H9 (cell line): ENCODE data around the gene ZNF319. TPM values are rescaled to one million over a fixed set of nuclear protein-coding genes. Genes with fewer than 3 reads are reported as not detected.
A peak's percentile ranks its signal among the peaks of the same experiment; 100 is the strongest.

Experiments used
- DNase-seq: peaks from one replicate; pipeline ENCODE4 v3.0.0-alpha.2; 2017
- H2AFZ ChIP-seq: one replicate; pipeline ENCODE4 v1.6.1; 2013; ENCODE audit warnings: mild to moderate bottlenecking, low read length, control low read depth, moderate library complexity
- H2AK5ac ChIP-seq: 2 replicates; pipeline ENCODE4 v1.6.1; 2013; ENCODE audit warnings: low read length, control low read depth, mixed read lengths; ENCODE audit not compliant: insufficient read length
- H2BK120ac ChIP-seq: one replicate; pipeline ENCODE4 v1.6.1; 2013; ENCODE audit warnings: low read depth, mild to moderate bottlenecking, low read length, control low read depth, inconsistent platforms; ENCODE audit not compliant: poor library complexity, severe bottlenecking
- H2BK12ac ChIP-seq: 2 replicates; pipeline ENCODE4 v1.6.1; 2013; ENCODE audit warnings: low read length, control low read depth, mixed read lengths, low read depth; ENCODE audit not compliant: insufficient read length
- H2BK15ac ChIP-seq: 2 replicates; pipeline ENCODE4 v1.6.1; 2013; ENCODE audit warnings: low read depth, low read length, control low read depth
- H2BK20ac ChIP-seq: one replicate; pipeline ENCODE4 v1.6.1; 2013; ENCODE audit warnings: low read depth, mild to moderate bottlenecking, low read length, control low read depth, inconsistent platforms; ENCODE audit not compliant: poor library complexity, severe bottlenecking
- H2BK5ac ChIP-seq: 2 replicates; pipeline ENCODE4 v1.6.1; 2013; ENCODE audit warnings: low read length, control low read depth, mixed read lengths; ENCODE audit not compliant: insufficient read length
- H3K14ac ChIP-seq: 2 replicates; pipeline ENCODE4 v1.6.1; 2013; ENCODE audit warnings: low read length, control low read depth; ENCODE audit not compliant: insufficient read depth
- H3K18ac ChIP-seq: 2 replicates; pipeline ENCODE4 v1.6.1; 2013; ENCODE audit warnings: low read depth, mild to moderate bottlenecking, mixed read lengths, low read length, control low read depth; ENCODE audit not compliant: insufficient read length
- H3K23ac ChIP-seq: 2 replicates; pipeline ENCODE4 v1.6.1; 2013; ENCODE audit warnings: low read length, control low read depth, mixed read lengths, low read depth; ENCODE audit not compliant: insufficient read length
- H3K23me2 ChIP-seq: 2 replicates; pipeline ENCODE4 v1.6.1; 2013; ENCODE audit warnings: low read depth, mild to moderate bottlenecking, mixed read lengths, low read length, control low read depth; ENCODE audit not compliant: insufficient read length, poor library complexity, severe bottlenecking
- H3K27ac ChIP-seq: 2 replicates; pipeline ENCODE4 v1.5.1; 2013; ENCODE audit warnings: low read length, control low read depth, mixed read lengths, low read depth; ENCODE audit not compliant: insufficient read length
- H3K27me3 ChIP-seq: 2 replicates; pipeline ENCODE4 v1.6.1; 2013; ENCODE audit warnings: low read length, control low read depth, inconsistent platforms; ENCODE audit not compliant: insufficient read depth
- H3K4ac ChIP-seq: 2 replicates; pipeline ENCODE4 v1.6.1; 2013; ENCODE audit warnings: low read depth, mild to moderate bottlenecking, control low read depth, inconsistent platforms, low read length, moderate library complexity
- H3K4me1 ChIP-seq: 2 replicates; pipeline ENCODE4 v1.6.1; 2013; ENCODE audit warnings: low read length, control low read depth, inconsistent platforms; ENCODE audit not compliant: insufficient read depth
- H3K4me2 ChIP-seq: 2 replicates; pipeline ENCODE4 v1.6.1; 2013; ENCODE audit warnings: low read length, control low read depth, mixed read lengths; ENCODE audit not compliant: insufficient read length, insufficient read depth
- H3K56ac ChIP-seq: 2 replicates; pipeline ENCODE4 v1.6.1; 2013; ENCODE audit warnings: low read depth, mild to moderate bottlenecking, mixed read lengths, low read length, control low read depth; ENCODE audit not compliant: insufficient read length
- H3K79me1 ChIP-seq: 2 replicates; pipeline ENCODE4 v1.6.1; 2013; ENCODE audit warnings: low read depth, mild to moderate bottlenecking, moderate library complexity, low read length, control low read depth, inconsistent platforms; ENCODE audit not compliant: insufficient read depth, poor library complexity, severe bottlenecking
- H3K79me2 ChIP-seq: 2 replicates; pipeline ENCODE4 v1.6.1; 2013; ENCODE audit warnings: low read length, control low read depth, inconsistent platforms; ENCODE audit not compliant: insufficient read depth
- H3K9ac ChIP-seq: 2 replicates; pipeline ENCODE4 v1.6.1; 2013; ENCODE audit warnings: low read length, control low read depth, mixed read lengths; ENCODE audit not compliant: insufficient read length; ENCODE audit errors: extremely low read depth
- H3K9me3 ChIP-seq: one replicate; pipeline ENCODE4 v1.6.1; 2013; ENCODE audit warnings: low read depth, low read length, inconsistent platforms; ENCODE audit not compliant: control insufficient read depth
- H3T11ph ChIP-seq: one replicate; pipeline ENCODE4 v1.6.1; 2013; ENCODE audit warnings: mild to moderate bottlenecking, low read length, control low read depth, inconsistent platforms
- H4K20me1 ChIP-seq: one replicate; pipeline ENCODE4 v1.6.1; 2013; ENCODE audit not compliant: control insufficient read depth, insufficient read length, insufficient read depth
- H4K5ac ChIP-seq: 2 replicates; pipeline ENCODE4 v1.6.1; 2013; ENCODE audit warnings: low read depth, mild to moderate bottlenecking, mixed read lengths, low read length, control low read depth; ENCODE audit not compliant: insufficient read length
- H4K8ac ChIP-seq: replicated peaks from 2 replicates; pipeline ENCODE4 v1.6.1; 2013; ENCODE audit warnings: low read length, control low read depth, mixed read lengths, low read depth; ENCODE audit not compliant: insufficient read length
- H4K91ac ChIP-seq: 2 replicates; pipeline ENCODE4 v1.6.1; 2013; ENCODE audit warnings: low read depth, mild to moderate bottlenecking, moderate library complexity, mixed read lengths, low read length, control low read depth; ENCODE audit not compliant: insufficient read length
- H3K27ac Mint-ChIP-seq, 3 experiments: 2 replicates in 2 of 3; 3 replicates in 1 of 3; pipeline ENCODE4 v1.8.0; 2020 to 2021; ENCODE audit warnings: mixed read lengths in 3 of 3, mild to moderate bottlenecking in 1 of 3, moderate library complexity in 1 of 3
- H3K27me3 Mint-ChIP-seq: 2 replicates; pipeline ENCODE4 v1.8.0; 2021; ENCODE audit warnings: low read depth, mild to moderate bottlenecking, moderate library complexity, mixed read lengths
- H3K36me3 Mint-ChIP-seq, 3 experiments: 2 replicates in 2 of 3; 3 replicates in 1 of 3; pipeline ENCODE4 v1.8.0; 2020 to 2021; ENCODE audit warnings: low read depth in 3 of 3, mixed read lengths in 3 of 3; ENCODE audit not compliant: insufficient read depth in 1 of 3
- H3K4me1 Mint-ChIP-seq, 2 experiments: 2 replicates each; pipeline ENCODE4 v1.8.0; 2020; ENCODE audit warnings: mixed read lengths in 2 of 2
- H3K4me3 Mint-ChIP-seq, 2 experiments: 2 replicates in 1 of 2; 3 replicates in 1 of 2; pipeline ENCODE4 v1.8.0; 2020 to 2021; ENCODE audit warnings: mild to moderate bottlenecking in 2 of 2, mixed read lengths in 2 of 2, moderate library complexity in 1 of 2
- H3K9me3 Mint-ChIP-seq, 2 experiments: 2 replicates in 1 of 2; 3 replicates in 1 of 2; pipeline ENCODE4 v1.8.0; 2020; ENCODE audit warnings: mild to moderate bottlenecking in 2 of 2, mixed read lengths in 2 of 2, moderate library complexity in 1 of 2
- CTCF ChIP-seq: fragments of 200-600 bp; sonication (generic); conservative IDR thresholded peaks from 3 replicates; pipeline ENCODE4 v1.8.0; 2021; ENCODE audit warnings: antibody characterized with exemption, mild to moderate bottlenecking
- WGBS: extraction: QIAGEN DNeasy Blood & Tissue Kit; methylation state at CpG from one replicate; pipeline ENCODE4 v1.1.7; 2013; ENCODE audit warnings: missing lambda C conversion rate, low lambda C conversion rate, mixed read lengths; ENCODE audit not compliant: insufficient read length; ENCODE audit errors: extremely low coverage; 5-methylcytosine and 5-hydroxymethylcytosine counted together
- total RNA-seq: library from RNA; stranded (reverse); gene quantifications from 2 replicates; pipeline ENCODE4 v1.2.1, GENCODE V29; 2021

ZNF319 gene
- total RNA-seq, 1 experiment from 2014 or later, result 5.6 TPM

- Histone ChIP-seq H3T11ph (no peak overlapping the region), H3K4me2 (no peak overlapping the region), H4K91ac (no peak overlapping the region), H2BK20ac (no peak overlapping the region), H4K5ac (no peak overlapping the region), H3K14ac (no peak overlapping the region), H3K23me2 (no peaks in the 10 kb centered on the region), H3K18ac (no peak overlapping the region), H2BK12ac (no peak overlapping the region), H3K9me3 (no peaks in the 10 kb centered on the region), H3K79me1 (no peaks in the 10 kb centered on the region), H3K79me2 (no peaks in the 10 kb centered on the region), H2AFZ (no peak overlapping the region), H3K27me3 (no peaks in the 10 kb centered on the region), H3K9ac (no peak overlapping the region), H2BK120ac (no peak overlapping the region), H3K4me1 (no peaks in the 10 kb centered on the region), H4K20me1 (no peaks in the 10 kb centered on the region), H2BK5ac (no peak overlapping the region), H3K27ac (no peak overlapping the region), H3K4ac (no peak overlapping the region), H2AK5ac (no peak overlapping the region), H2BK15ac (no peak overlapping the region), H3K23ac (no peak overlapping the region), H4K8ac (no peak overlapping the region), H3K56ac (no peak overlapping the region)
- Mint-ChIP-seq H3K27ac (peak overlapping the region in 1 of 3 experiments; percentile 9; a peak in 1 of 7 replicates), H3K4me1 (peaks cover 6 to 16% of the 10 kb centered on the region in 2 experiments), H3K36me3 (no peaks in the 10 kb centered on the region), H3K27me3 (peaks cover 4% of the 10 kb centered on the region), H3K9me3 (no peaks in the 10 kb centered on the region), H3K4me3 (no peak overlapping the region)
- DNase-seq, result no peak
- no peak for TF ChIP-seq CTCF
- WGBS, result no CpG with 5 or more reads among the region's 4 CpGs
Observed at GRCh38 chr16:57972306-57972705, 28.2 kb downstream of the ZNF319 start.
